CD14-positive monocyte (primary cell): ENCODE data around the gene FRMD3. TPM values are rescaled to one million over a fixed set of nuclear protein-coding genes. Genes with fewer than 3 reads are reported as not detected.

Experiments
- DNase-seq, 3 donors: peaks; one replicate each; pipeline ENCODE4 v3.0.0-alpha.2; 2011 to 2022
- H2AFZ ChIP-seq: 2 replicates; pipeline ENCODE4 v1.6.0; 2012; ENCODE audit warnings: mild to moderate bottlenecking, low read depth, low read length, inconsistent platforms; ENCODE audit not compliant: insufficient read depth, poor library complexity, severe bottlenecking
- H3K27ac ChIP-seq, 2 donors: 1 replicate in 1 of 2; 2 replicates in 1 of 2; pipeline ENCODE4 v1.5.1; 2012 to 2013; ENCODE audit warnings: low read length in 2 of 2, control low read depth in 1 of 2, inconsistent platforms in 1 of 2, low read depth in 1 of 2, mild to moderate bottlenecking in 1 of 2
- H3K27me3 ChIP-seq, 2 donors: one replicate each; pipeline versions ENCODE4 v1.6.0 to v1.6.1; 2011 to 2013; ENCODE audit warnings: low read length in 2 of 2; ENCODE audit not compliant: control insufficient read depth in 2 of 2, insufficient read depth in 2 of 2
- H3K36me3 ChIP-seq, 2 donors: replicated peaks in 1 of 2; 1 replicate in 1 of 2; 2 replicates in 1 of 2; pipeline versions ENCODE4 v1.5.1 to v1.6.1; 2012 to 2013; ENCODE audit warnings: low read length in 2 of 2, control low read depth in 1 of 2, inconsistent platforms in 1 of 2, mild to moderate bottlenecking in 1 of 2; ENCODE audit not compliant: insufficient read depth in 2 of 2, control insufficient read depth in 1 of 2
- H3K4me1 ChIP-seq, 2 donors: 1 replicate in 1 of 2; 2 replicates in 1 of 2; pipeline versions ENCODE4 v1.5.1 to v1.6.1; 2012 to 2013; ENCODE audit warnings: low read length in 2 of 2, control low read depth in 1 of 2, inconsistent platforms in 1 of 2, mild to moderate bottlenecking in 1 of 2, moderate library complexity in 1 of 2; ENCODE audit not compliant: insufficient read depth in 2 of 2, control insufficient read depth in 1 of 2
- H3K4me2 ChIP-seq: replicated peaks from 2 replicates; pipeline ENCODE3; 2012; ENCODE audit warnings: low read length, moderate library complexity, mild to moderate bottlenecking; ENCODE audit not compliant: poor library complexity, severe bottlenecking; ENCODE audit errors: extremely low read depth
- H3K4me3 ChIP-seq, 3 experiments: fragments of 200-600 bp in 1 of 3; sonication (generic) in 1 of 3; replicated peaks in 1 of 3; 1 replicate in 2 of 3; 2 replicates in 1 of 3; pipeline ENCODE4 v1.5.1; 2011 to 2013; ENCODE audit warnings: low read length in 3 of 3, mild to moderate bottlenecking in 3 of 3, control low read depth in 2 of 3, low read depth in 2 of 3, inconsistent platforms in 1 of 3, moderate library complexity in 1 of 3
- H3K79me2 ChIP-seq: 2 replicates; pipeline ENCODE4 v1.6.0; 2012; ENCODE audit warnings: mild to moderate bottlenecking, control low read depth, inconsistent platforms, low read length, moderate library complexity; ENCODE audit not compliant: insufficient read depth
- H3K9ac ChIP-seq: 2 replicates; pipeline ENCODE4 v1.6.0; 2017; ENCODE audit warnings: low read length, mild to moderate bottlenecking; ENCODE audit not compliant: insufficient read depth, poor library complexity, severe bottlenecking
- H3K9me3 ChIP-seq, 2 donors: replicated peaks in 1 of 2; 1 replicate in 1 of 2; 2 replicates in 1 of 2; pipeline versions ENCODE4 v1.5.1 to v1.6.1; 2012 to 2013; ENCODE audit warnings: low read length in 2 of 2, control low read depth in 1 of 2; ENCODE audit not compliant: control insufficient read depth in 1 of 2, insufficient read depth in 1 of 2
- H4K20me1 ChIP-seq: 2 replicates; pipeline ENCODE4 v1.6.0; 2012; ENCODE audit warnings: mild to moderate bottlenecking, low read length, control low read depth, moderate library complexity; ENCODE audit not compliant: insufficient read depth
- H3K27ac Mint-ChIP-seq, 7 donors: one replicate each; pipeline ENCODE4 v1.8.0; 2020; ENCODE audit warnings: mild to moderate bottlenecking in 7 of 7, mixed read lengths in 7 of 7, moderate library complexity in 6 of 7, inconsistent platforms in 2 of 7
- H3K27me3 Mint-ChIP-seq, 3 donors: one replicate each; pipeline ENCODE4 v1.8.0; 2021 to 2022; ENCODE audit warnings: low read depth in 3 of 3, mild to moderate bottlenecking in 3 of 3, mixed read lengths in 3 of 3, moderate library complexity in 3 of 3, inconsistent platforms in 1 of 3
- H3K36me3 Mint-ChIP-seq, 2 donors: one replicate each; pipeline ENCODE4 v1.8.0; 2020; ENCODE audit warnings: mixed read lengths in 2 of 2, inconsistent platforms in 1 of 2, mild to moderate bottlenecking in 1 of 2
- H3K4me1 Mint-ChIP-seq: one replicate; pipeline ENCODE4 v1.8.0; 2020; ENCODE audit warnings: mild to moderate bottlenecking, mixed read lengths
- H3K4me3 Mint-ChIP-seq, 2 donors: one replicate each; pipeline ENCODE4 v1.8.0; 2020; ENCODE audit warnings: mild to moderate bottlenecking in 2 of 2, mixed read lengths in 2 of 2, moderate library complexity in 1 of 2
- H3K9me3 Mint-ChIP-seq, 7 donors: one replicate each; pipeline ENCODE4 v1.8.0; 2020 to 2022; ENCODE audit warnings: mixed read lengths in 7 of 7, mild to moderate bottlenecking in 6 of 7, moderate library complexity in 6 of 7, inconsistent platforms in 2 of 7
- CTCF ChIP-seq: fragments of 200-600 bp; IDR thresholded peaks from one replicate; pipeline ENCODE4 v1.8.0; 2022; ENCODE audit warnings: antibody characterized with exemption, mild to moderate bottlenecking
- WGBS: methylation state at CpG from one replicate; pipeline ENCODE4 v1.1.5; 2013; ENCODE audit warnings: missing lambda C conversion rate; ENCODE audit not compliant: insufficient coverage; 5-methylcytosine and 5-hydroxymethylcytosine counted together
- intact Hi-C, 2 donors: fragments of 100-400 bp; cut with micrococcal nuclease; formaldehyde crosslinking; loops; one replicate each; pipeline versions ENCODE4 v1.15.0 to v1.15.1; 2023
- polyA plus RNA-seq, 3 donors: library from polyadenylated mRNA; depleted of rRNA in 1 of 3; unstranded in 2 of 3; stranded (reverse) in 1 of 3; fragments of 300-500 nt in 2 of 3; fragments of >200 nt in 1 of 3; fragmentation: Illumina TruSeq in 2 of 3; gene quantifications; 1 replicate in 2 of 3; 2 replicates in 1 of 3; pipeline ENCODE4 v1.2.3, GENCODE V29; 2012 to 2021

The FRMD3 gene
- polyA plus RNA-seq, 3 donors = 2.8 to 9.8 (median 4.2) TPM

DNA sequence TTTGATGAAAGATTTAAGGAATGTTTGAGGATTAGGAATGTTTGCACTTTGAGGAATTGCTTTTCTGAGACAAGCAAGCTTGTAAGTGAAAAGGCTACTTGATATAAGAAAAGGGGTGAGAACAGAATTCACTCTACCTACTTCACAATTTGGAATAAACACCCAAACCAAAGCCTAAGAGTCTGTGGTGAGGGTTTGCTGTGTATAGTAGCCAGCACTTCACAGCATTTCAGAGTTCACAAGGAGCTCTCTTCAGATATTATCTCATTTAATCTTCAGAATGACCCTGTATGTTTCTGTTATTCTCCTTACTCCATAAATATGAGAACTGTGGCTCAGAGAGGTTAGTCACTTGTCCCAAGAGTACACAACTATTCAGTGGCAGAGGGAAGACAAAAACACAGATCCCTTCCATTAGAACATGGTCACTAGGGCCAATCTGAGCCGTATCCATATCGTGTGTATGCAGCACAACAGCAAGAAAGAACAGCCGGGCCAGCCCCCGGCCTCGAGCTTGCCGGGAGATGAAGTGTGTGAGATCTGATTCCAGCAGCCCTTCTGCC, 92.4 kb downstream of the FRMD3 start:
- DNase-seq = no peak
- Histone ChIP-seq H2AFZ (no peak overlapping the region), H3K27me3 (no peaks in the 10 kb centered on the region), H3K4me3 (no peak overlapping the region), H3K4me1 (no peaks in the 10 kb centered on the region), H3K9me3 (no peaks in the 10 kb centered on the region), H3K27ac (no peak overlapping the region), H4K20me1 (no peaks in the 10 kb centered on the region), H3K4me2 (no peak overlapping the region), H3K79me2 (no peaks in the 10 kb centered on the region), H3K9ac (no peak overlapping the region), H3K36me3 (no peaks in the 10 kb centered on the region)
- H3K36me3 Mint-ChIP-seq = peaks cover 0 to 8% of the 10 kb centered on the region in 2 donors
- peaks cover 2% of the 10 kb centered on the region for H3K4me1 Mint-ChIP-seq
- H3K9me3 Mint-ChIP-seq = peaks cover 0 to 5% (median 1%) of the 10 kb centered on the region in 7 donors
- 86% methylated on average over 4 of the region's 6 CpGs for WGBS
- no peak for TF ChIP-seq CTCF
- H3K27ac Mint-ChIP-seq = peak overlapping the region in 1 of 7 donors; percentile 33
- no peak overlapping the region for H3K4me3 Mint-ChIP-seq
- intact Hi-C loops = no loop called here
- peaks cover 0 to 11% (median 3%) of the 10 kb centered on the region in 3 donors for H3K27me3 Mint-ChIP-seq

- Mint-ChIP-seq H3K36me3 (peaks cover 0 to 8% of the 10 kb centered on the region in 2 donors), H3K9me3 (peaks cover 0 to 6% (median 3%) of the 10 kb centered on the region in 7 donors), H3K4me3 (no peak overlapping the region), H3K4me1 (peaks cover 2% of the 10 kb centered on the region), H3K27ac (no peak overlapping the region), H3K27me3 (peaks cover 0 to 12% (median 3%) of the 10 kb centered on the region in 3 donors)
- no peaks in the 10 kb centered on the region for H3K36me3 ChIP-seq
- no peak overlapping the region for H2AFZ ChIP-seq
- H3K4me1 ChIP-seq = no peaks in the 10 kb centered on the region
- H3K9ac ChIP-seq = no peak overlapping the region
- H3K27me3 ChIP-seq = no peaks in the 10 kb centered on the region
- no peaks in the 10 kb centered on the region for H4K20me1 ChIP-seq
- no peak overlapping the region for H3K27ac ChIP-seq
- WGBS = 87% methylated on average over 3 of the region's 4 CpGs
- no peak for TF ChIP-seq CTCF
- no peaks in the 10 kb centered on the region for H3K79me2 ChIP-seq
- H3K4me2 ChIP-seq = no peak overlapping the region
- intact Hi-C loops = no loop called here
- DNase-seq = no peak
- no peak overlapping the region for H3K4me3 ChIP-seq
- no peaks in the 10 kb centered on the region for H3K9me3 ChIP-seq
Observed at GRCh38 chr9:83444110-83444509, 94.1 kb downstream of the FRMD3 start.
